ENCODE data around the gene HDAC9.

DNA sequence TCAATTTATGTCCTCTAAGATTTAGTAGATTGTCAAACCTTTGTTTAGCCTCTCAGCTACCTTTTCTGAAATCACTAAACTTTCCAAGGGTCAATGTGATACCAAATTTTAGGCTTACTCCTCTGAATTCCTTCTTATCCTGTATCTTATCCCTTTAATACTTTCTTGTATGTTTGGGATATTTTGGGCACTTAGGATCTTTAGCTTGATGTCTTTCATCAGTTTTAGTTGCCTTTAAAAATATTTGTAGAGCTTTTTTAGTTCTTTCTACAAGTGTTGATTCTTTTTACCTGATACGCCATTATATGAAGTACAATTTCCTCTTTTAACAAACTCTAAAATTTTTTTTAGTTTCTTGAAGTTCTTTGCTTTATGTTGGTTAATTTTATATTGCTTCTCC is 30.7 kb upstream of the HDAC9 start:
- TF ChIP-seq, protein P1, sequence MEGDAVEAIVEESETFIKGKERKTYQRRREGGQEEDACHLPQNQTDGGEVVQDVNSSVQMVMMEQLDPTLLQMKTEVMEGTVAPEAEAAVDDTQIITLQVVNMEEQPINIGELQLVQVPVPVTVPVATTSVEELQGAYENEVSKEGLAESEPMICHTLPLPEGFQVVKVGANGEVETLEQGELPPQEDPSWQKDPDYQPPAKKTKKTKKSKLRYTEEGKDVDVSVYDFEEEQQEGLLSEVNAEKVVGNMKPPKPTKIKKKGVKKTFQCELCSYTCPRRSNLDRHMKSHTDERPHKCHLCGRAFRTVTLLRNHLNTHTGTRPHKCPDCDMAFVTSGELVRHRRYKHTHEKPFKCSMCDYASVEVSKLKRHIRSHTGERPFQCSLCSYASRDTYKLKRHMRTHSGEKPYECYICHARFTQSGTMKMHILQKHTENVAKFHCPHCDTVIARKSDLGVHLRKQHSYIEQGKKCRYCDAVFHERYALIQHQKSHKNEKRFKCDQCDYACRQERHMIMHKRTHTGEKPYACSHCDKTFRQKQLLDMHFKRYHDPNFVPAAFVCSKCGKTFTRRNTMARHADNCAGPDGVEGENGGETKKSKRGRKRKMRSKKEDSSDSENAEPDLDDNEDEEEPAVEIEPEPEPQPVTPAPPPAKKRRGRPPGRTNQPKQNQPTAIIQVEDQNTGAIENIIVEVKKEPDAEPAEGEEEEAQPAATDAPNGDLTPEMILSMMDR (IDR thresholded peaks at IDR 0.05), result no peak
- TF ChIP-seq SIN3A (IDR thresholded peaks at IDR 0.05; ENCODE audit: borderline replicate concordance, insufficient read depth, low read depth, low read length), result no peak
- no peak for TF ChIP-seq POLR2AphosphoS5 (IDR thresholded peaks at IDR 0.05; ENCODE audit: low read depth, low read length)
